GM12878 (cell line): ENCODE measurements around the gene PKMYT1. TPM values are rescaled to one million over a fixed set of nuclear protein-coding genes. Genes with fewer than 3 reads are reported as not detected.

Source experiments
- ATAC-seq: fragments of 200-7000 bp; cut with Tn5 transposase; 3 replicates; pipeline ENCODE4 v1.9.1; 2020; ENCODE audit warnings: mild to moderate bottlenecking, moderate library complexity
- BruUV-seq: library from RNA; stranded (reverse); fragments of 400-500 nt; replicated peaks from 2 replicates; lab custom pipeline; 2021; lab: Mats Ljungman, UMichigan
- CTCF ChIA-PET: fragments of 300-600 bp; sonication (Branson Sonifier 250); formaldehyde crosslinking; extraction: SDS; loops from one replicate; lab custom pipeline; 2021; ENCODE audit warnings: inconsistent platforms; lab: Yijun Ruan, JAX
- POLR2A ChIA-PET: fragments of 350-600 bp; formaldehyde crosslinking; extraction: SDS; loops from one replicate; lab custom pipeline; 2021; ENCODE audit warnings: inconsistent platforms; lab: Charles Lee
- RAD21 ChIA-PET: fragments of 300-600 bp; sonication (Branson Sonifier 250); formaldehyde crosslinking; loops from one replicate; lab custom pipeline; 2023; ENCODE audit warnings: antibody characterized with exemption; ENCODE audit not compliant: unreplicated experiment; lab: Charles Lee
- SMC1A ChIA-PET: fragments of 300-600 bp; sonication (Branson Sonifier 250); formaldehyde crosslinking; loops from one replicate; lab custom pipeline; 2023; ENCODE audit not compliant: unreplicated experiment, uncharacterized antibody; lab: Charles Lee
- DNase-seq: peaks from one replicate; pipeline ENCODE4 v3.0.0-alpha.2; 2011; ENCODE audit warnings: low read depth, low spot score
- FAIRE-seq: peaks from 3 replicates; lab custom pipeline; 2011; peaks lifted over from hg19 to GRCh38; lab: Jason Lieb, UNC
- H2AFZ ChIP-seq: 2 replicates; pipeline ENCODE4 v1.6.0; 2011; ENCODE audit warnings: low read depth, low read length, control low read depth; ENCODE audit not compliant: control insufficient read depth
- H3K27ac ChIP-seq: 2 replicates; pipeline ENCODE4 v1.5.1; 2011; ENCODE audit warnings: control low read depth; ENCODE audit not compliant: control insufficient read depth, insufficient read depth
- H3K27me3 ChIP-seq, 2 experiments: replicated peaks in 1 of 2; 2 replicates each; pipeline versions ENCODE4 v1.6.0 to v1.6.1; 2011; ENCODE audit warnings: low read length in 1 of 2; ENCODE audit not compliant: control insufficient read depth in 2 of 2, insufficient read depth in 2 of 2
- H3K36me3 ChIP-seq, 2 experiments: 2 replicates each; pipeline ENCODE4 v1.5.1; 2011; ENCODE audit warnings: low read length in 1 of 2; ENCODE audit not compliant: control insufficient read depth in 2 of 2, insufficient read depth in 2 of 2
- H3K4me1 ChIP-seq: 2 replicates; pipeline ENCODE4 v1.6.1; 2011; ENCODE audit warnings: mild to moderate bottlenecking, low read length, moderate library complexity, mixed read lengths; ENCODE audit not compliant: control insufficient read depth, insufficient read depth
- H3K4me2 ChIP-seq: 2 replicates; pipeline ENCODE4 v1.6.0; 2011; ENCODE audit warnings: control low read depth; ENCODE audit not compliant: control insufficient read depth, insufficient read depth
- H3K4me3 ChIP-seq: fragments of 200-600 bp; sonication (generic); 2 replicates; pipeline ENCODE4 v1.5.1; 2016
- H3K79me2 ChIP-seq: 2 replicates; pipeline ENCODE4 v1.6.0; 2011; ENCODE audit warnings: low read length; ENCODE audit not compliant: control insufficient read depth, insufficient read depth
- H3K9ac ChIP-seq: 2 replicates; pipeline ENCODE4 v1.8.0; 2011; ENCODE audit warnings: low read length, control low read depth, mixed read lengths; ENCODE audit not compliant: control insufficient read depth, insufficient read depth
- H3K9me3 ChIP-seq: replicated peaks from 3 replicates; pipeline ENCODE4 v1.5.1; 2011; ENCODE audit warnings: mild to moderate bottlenecking, low read length; ENCODE audit not compliant: control insufficient read depth, insufficient read depth
- H4K20me1 ChIP-seq: 2 replicates; pipeline ENCODE4 v1.6.0; 2011; ENCODE audit not compliant: control insufficient read depth, insufficient read depth
- ATF7 ChIP-seq: fragments of 450-650 bp; IDR thresholded peaks from 2 replicates; pipeline ENCODE4 v1.6.1; 2016; ENCODE audit warnings: low read depth, mild to moderate bottlenecking
- CBFB ChIP-seq: IDR thresholded peaks from 2 replicates; pipeline ENCODE4 v1.6.1; 2016; ENCODE audit warnings: antibody characterized with exemption, low read depth
- CREM ChIP-seq: IDR thresholded peaks from 2 replicates; pipeline ENCODE4 v1.6.1; 2014; ENCODE audit warnings: antibody characterized with exemption, low read depth
- EP300 ChIP-seq, 2 experiments: fragments of 150-350 bp in 1 of 2; IDR thresholded peaks; 2 replicates each; pipeline ENCODE4 v1.6.1; 2011 to 2012; ENCODE audit warnings: low read depth in 2 of 2, low read length in 2 of 2, borderline replicate concordance in 1 of 2, improper control_type of control experiment in 1 of 2, inconsistent platforms in 1 of 2; ENCODE audit not compliant: control insufficient read depth in 1 of 2
- HDGF ChIP-seq: fragments of 450-650 bp; IDR thresholded peaks from 2 replicates; pipeline ENCODE4 v1.6.1; 2016; ENCODE audit warnings: antibody characterized with exemption
- IKZF2 ChIP-seq, 2 experiments: fragments of 450-650 bp; IDR thresholded peaks; 2 replicates each; pipeline ENCODE4 v1.6.1; 2017; ENCODE audit warnings: mild to moderate bottlenecking in 2 of 2, moderate library complexity in 2 of 2
- IRF4 ChIP-seq: IDR thresholded peaks from 2 replicates; pipeline ENCODE4 v1.6.1; 2011; ENCODE audit warnings: low read depth, low read length
- PML ChIP-seq: IDR thresholded peaks from 2 replicates; pipeline ENCODE4 v1.6.1; 2012; ENCODE audit warnings: low read length, inconsistent platforms
- POU2F2 ChIP-seq: IDR thresholded peaks from 3 replicates; pipeline ENCODE4 v1.6.1; 2011; ENCODE audit warnings: low read depth, mild to moderate bottlenecking, low read length, borderline replicate concordance
- RB1 ChIP-seq: fragments of 450-650 bp; formaldehyde crosslinking; IDR thresholded peaks from 2 replicates; pipeline ENCODE4 v1.6.1; 2017; ENCODE audit warnings: mild to moderate bottlenecking, borderline replicate concordance
- RCOR1 ChIP-seq: conservative IDR thresholded peaks from 2 replicates; pipeline ENCODE4 v1.6.1; 2012; ENCODE audit warnings: low read depth, low read length, improper control_type of control experiment
- ZBTB11 ChIP-seq: fragments of 450-650 bp; formaldehyde crosslinking; IDR thresholded peaks from 2 replicates; pipeline ENCODE4 v1.5.0; 2022; ENCODE audit warnings: mild to moderate bottlenecking, missing genetic modification characterization
- ZNF217 ChIP-seq: fragments of 450-650 bp; IDR thresholded peaks from 2 replicates; pipeline ENCODE4 v1.6.1; 2017; ENCODE audit warnings: antibody characterized with exemption, mild to moderate bottlenecking
- WGBS: methylation state at CpG from one replicate; pipeline ENCODE4 v1.1.6; 2016; ENCODE audit warnings: low lambda C conversion rate; ENCODE audit not compliant: insufficient replicate concordance, insufficient coverage; ENCODE audit errors: missing lambda C conversion rate; 5-methylcytosine and 5-hydroxymethylcytosine counted together
- in situ Hi-C: fragments of 300-500 bp; cut with MboI; formaldehyde crosslinking; loops from 9 replicates; pipeline ENCODE4 v1.14.3; 2018; ENCODE audit warnings: mixed read lengths
- intact Hi-C: fragments of 100-400 bp; cut with micrococcal nuclease; formaldehyde crosslinking; loops from one replicate; pipeline ENCODE4 v1.14.2; 2022; ENCODE audit not compliant: unreplicated experiment
- polyA plus RNA-seq, 11 experiments: library from polyadenylated mRNA; depleted of rRNA in 4 of 11; unstranded in 6 of 11; stranded (reverse) in 5 of 11; fragments of >200 nt; fragmentation: Nextera tagmentation in 4 of 11; fragmentation: Illumina TruSeq in 1 of 11; extraction: Ambion mirVana in 4 of 11; extraction: Trizol in 1 of 11; gene quantifications; 1 replicate in 1 of 11; 2 replicates in 10 of 11; pipeline versions ENCODE4 v1.2.1 to v1.2.3, GENCODE V29; 2011 to 2016; ENCODE audit warnings: inconsistent platforms in 2 of 11, missing spikeins in 2 of 11, low read depth in 1 of 11
- total RNA-seq, 4 experiments: library from RNA; depleted of rRNA in 3 of 4; stranded (reverse); fragments of >200 nt in 3 of 4; fragmentation: Illumina TruSeq in 1 of 4; extraction: Trizol in 1 of 4; gene quantifications; 2 replicates each; pipeline versions ENCODE4 v1.2.1 to v1.2.3, GENCODE V29; 2013 to 2021
- TF ChIP-seq, protein P1 (sequence below), 3 experiments: IDR thresholded peaks in 2 of 3; conservative IDR thresholded peaks in 1 of 3; 2 replicates each; pipeline ENCODE4 v1.5.1; 2011; ENCODE audit warnings: low read depth in 3 of 3, low read length in 3 of 3, mild to moderate bottlenecking in 3 of 3, control low read depth in 2 of 3, moderate library complexity in 2 of 3, inconsistent platforms in 1 of 3, mixed read lengths in 1 of 3; ENCODE audit not compliant: control insufficient read depth in 2 of 3, insufficient read depth in 1 of 3; ENCODE audit errors: extremely low read depth in 1 of 3
- TF ChIP-seq, protein P2 (sequence below): fragments of 450-650 bp; IDR thresholded peaks from 2 replicates; pipeline ENCODE4 v1.6.1; 2017; ENCODE audit warnings: low read depth, mild to moderate bottlenecking, moderate library complexity

PKMYT1 gene
- total and polyA plus RNA-seq, 10 of the 15 experiments (the other 5 are each of a cell fraction or from before 2014, with no cell fraction given) = 4.6 to 101 (median 29.9) TPM

DNA sequence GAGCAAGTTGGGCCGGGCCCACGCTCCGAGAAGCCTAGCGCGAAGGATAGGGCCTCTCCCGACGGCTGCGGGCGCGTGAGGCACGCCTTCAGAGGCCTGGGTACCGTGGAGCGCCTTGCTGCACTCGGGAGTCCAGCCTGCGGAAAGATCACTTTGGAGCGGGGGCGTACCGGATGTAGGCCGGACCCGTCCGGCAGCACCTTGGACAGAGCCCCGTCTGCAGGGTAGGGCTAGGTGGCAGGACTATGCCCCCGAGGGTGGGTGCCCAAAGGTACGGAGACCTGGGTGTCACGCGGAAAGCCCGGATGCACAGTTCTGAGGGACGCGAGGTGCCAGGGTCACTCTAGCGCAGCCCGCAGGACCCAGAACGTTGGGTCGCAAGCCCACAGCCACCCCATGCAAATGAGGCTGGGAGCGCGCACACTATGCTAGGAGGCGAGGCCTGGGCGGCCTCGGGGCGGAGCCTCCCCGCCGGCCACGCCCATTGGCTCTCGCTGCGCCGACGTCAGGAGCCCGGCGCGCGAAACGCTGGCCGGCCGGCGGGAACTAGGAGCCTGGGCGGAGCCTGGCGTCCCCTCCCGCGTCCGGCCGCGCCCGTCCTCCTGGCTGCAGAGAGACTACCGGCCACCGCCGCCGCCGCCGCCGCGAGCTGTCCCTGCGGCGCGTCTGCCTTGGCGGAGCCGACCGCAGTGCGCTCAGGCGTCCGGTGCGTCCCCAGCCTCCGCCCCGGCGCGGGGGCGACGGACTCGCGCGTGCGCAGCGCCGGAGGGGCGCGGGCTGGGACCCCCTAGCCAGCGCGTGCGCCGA, 11.3 kb downstream of the PKMYT1 start, which contains the start of gene PAQR4:
TSS of gene PAQR4 (plus strand) at position 611 of the 807 bp plus-strand sequence. CDS start 327 bp downstream, outside the sequence.
- intact Hi-C loops = no loop called here
- peaks cover 4 to 11% of the 10 kb centered on the region in 2 experiments; a peak in 3 of 4 replicates for H3K36me3 ChIP-seq
- under 1% methylated on average over 97 of the region's 98 CpGs for WGBS
- ATAC-seq (peak; percentile 76), DNase-seq (peak; percentile 72), FAIRE-seq (peak; percentile 80)
- peaks cover 26% of the 10 kb centered on the region for H3K4me1 ChIP-seq
- RAD21 ChIA-PET = interaction anchor here (1.7 kb wide), 1 partner anchor 12 kb away, joined by 6 read pairs; the partner anchor contains the start of gene PKMYT1
- BruUV-seq = no TSS peak
- H3K9ac ChIP-seq = peak within 1 kb of the TSS; percentile 80
- H3K4me3 ChIP-seq = peak within 1 kb of the TSS; percentile 91
- peak within 1 kb of the TSS; percentile 84 for H3K4me2 ChIP-seq
- H3K9me3 ChIP-seq = no peaks in the 10 kb centered on the region
- H3K79me2 ChIP-seq = peaks cover 16% of the 10 kb centered on the region
- H3K27me3 ChIP-seq = no peaks in the 10 kb centered on the region
- H2AFZ ChIP-seq = peak within 1 kb of the TSS; percentile 86
- no peaks in the 10 kb centered on the region for H4K20me1 ChIP-seq
- POLR2A ChIA-PET = interaction anchor here (1.0 to 2.0 kb wide), 2 partner anchors 10 to 12 kb away, joined by 3 to 18 read pairs; partner anchors contain the start of gene PKMYT1
- in situ Hi-C loops = no loop called here
- SMC1A ChIA-PET = interaction anchor here (1.3 kb wide), 1 partner anchor 14 kb away, joined by 5 read pairs; no protein-coding TSS in a partner anchor
- H3K27ac ChIP-seq = peak within 1 kb of the TSS; percentile 78
- CTCF ChIA-PET = interaction anchor here (0.6 to 1.6 kb wide), 5 partner anchors 11 to 59 kb away, joined by 3 to 13 read pairs (median 5); partner anchors contain the start of genes FLYWCH1 and PKMYT1
- TF ChIP-seq CREM (peak; percentile 50), HDGF (peak; percentile 71; the same call in 1 of the 2 replicates), ATF7 (peak; percentile 35; the same call in 1 of the 2 replicates), IKZF2 (IDR thresholded peaks at IDR 0.05) (peak in 1 of 2 experiments; percentile 20; a peak in 1 of 4 replicates), RB1 (peak; percentile 99), ZBTB11 (CRISPR knock-in tag) (no peak), ZNF217 (0 out of 2 replicates have a peak, but pooled peaks have one; percentile 21), EP300 (IDR thresholded peaks at IDR 0.05; ENCODE audit: borderline replicate concordance in 1 of 2, control insufficient read depth in 1 of 2, low read depth in 2 of 2, low read length in 2 of 2) (0 out of 4 replicates have a peak, but pooled peaks of 1 of the 2 experiments have one; percentile 7), PML (no peak), POU2F2 (peak; percentile 89; the same call in 2 of the 3 replicates), CBFB (peak; percentile 43; the same call in 1 of the 2 replicates), RCOR1 (peak; percentile 90; the same call in 1 of the 2 replicates), IRF4 (no peak)
- TF ChIP-seq, protein P1, sequence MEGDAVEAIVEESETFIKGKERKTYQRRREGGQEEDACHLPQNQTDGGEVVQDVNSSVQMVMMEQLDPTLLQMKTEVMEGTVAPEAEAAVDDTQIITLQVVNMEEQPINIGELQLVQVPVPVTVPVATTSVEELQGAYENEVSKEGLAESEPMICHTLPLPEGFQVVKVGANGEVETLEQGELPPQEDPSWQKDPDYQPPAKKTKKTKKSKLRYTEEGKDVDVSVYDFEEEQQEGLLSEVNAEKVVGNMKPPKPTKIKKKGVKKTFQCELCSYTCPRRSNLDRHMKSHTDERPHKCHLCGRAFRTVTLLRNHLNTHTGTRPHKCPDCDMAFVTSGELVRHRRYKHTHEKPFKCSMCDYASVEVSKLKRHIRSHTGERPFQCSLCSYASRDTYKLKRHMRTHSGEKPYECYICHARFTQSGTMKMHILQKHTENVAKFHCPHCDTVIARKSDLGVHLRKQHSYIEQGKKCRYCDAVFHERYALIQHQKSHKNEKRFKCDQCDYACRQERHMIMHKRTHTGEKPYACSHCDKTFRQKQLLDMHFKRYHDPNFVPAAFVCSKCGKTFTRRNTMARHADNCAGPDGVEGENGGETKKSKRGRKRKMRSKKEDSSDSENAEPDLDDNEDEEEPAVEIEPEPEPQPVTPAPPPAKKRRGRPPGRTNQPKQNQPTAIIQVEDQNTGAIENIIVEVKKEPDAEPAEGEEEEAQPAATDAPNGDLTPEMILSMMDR (IDR thresholded peaks at IDR 0.05 in 2 of 3, conservative IDR thresholded peaks at IDR 0.05 in 1 of 3; ENCODE audit: control insufficient read depth in 2 of 3, extremely low read depth in 1 of 3, insufficient read depth in 1 of 3, low read depth in 3 of 3, low read length in 3 of 3) = no peak
- TF ChIP-seq, protein P2, sequence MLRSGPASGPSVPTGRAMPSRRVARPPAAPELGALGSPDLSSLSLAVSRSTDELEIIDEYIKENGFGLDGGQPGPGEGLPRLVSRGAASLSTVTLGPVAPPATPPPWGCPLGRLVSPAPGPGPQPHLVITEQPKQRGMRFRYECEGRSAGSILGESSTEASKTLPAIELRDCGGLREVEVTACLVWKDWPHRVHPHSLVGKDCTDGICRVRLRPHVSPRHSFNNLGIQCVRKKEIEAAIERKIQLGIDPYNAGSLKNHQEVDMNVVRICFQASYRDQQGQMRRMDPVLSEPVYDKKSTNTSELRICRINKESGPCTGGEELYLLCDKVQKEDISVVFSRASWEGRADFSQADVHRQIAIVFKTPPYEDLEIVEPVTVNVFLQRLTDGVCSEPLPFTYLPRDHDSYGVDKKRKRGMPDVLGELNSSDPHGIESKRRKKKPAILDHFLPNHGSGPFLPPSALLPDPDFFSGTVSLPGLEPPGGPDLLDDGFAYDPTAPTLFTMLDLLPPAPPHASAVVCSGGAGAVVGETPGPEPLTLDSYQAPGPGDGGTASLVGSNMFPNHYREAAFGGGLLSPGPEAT = peak; percentile 48; the same call in 1 of the 2 replicates
